Pancreas (tissue), 10 donors: ENCODE results near the gene CX3CL1. TPM values are rescaled to one million over a fixed set of nuclear protein-coding genes. Genes with fewer than 3 reads are reported as not detected.

Experiments used
- ATAC-seq, 4 donors: fragments of 200-7000 bp; cut with Tn5 transposase; one replicate each; pipeline versions ENCODE4 v1.8.0 to v1.9.1; 2020; ENCODE audit warnings: mild to moderate bottlenecking in 4 of 4, moderate library complexity in 4 of 4
- DNase-seq, 6 donors: peaks; one replicate each; pipeline ENCODE4 v3.0.0-alpha.2; 2020
- FAIRE-seq: peaks from 2 replicates; lab custom pipeline; 2012; peaks lifted over from hg19 to GRCh38; lab: Jason Lieb, UNC
- H3K27ac ChIP-seq, 4 donors: fragments of 200-600 bp; sonication (generic); 1 replicate in 3 of 4; 2 replicates in 1 of 4; pipeline versions ENCODE4 v1.5.0 to v1.8.0; 2020
- H3K27me3 ChIP-seq, 4 donors: fragments of 200-600 bp; one replicate each; pipeline ENCODE4 v1.8.0; 2021
- H3K36me3 ChIP-seq, 3 donors: fragments of 200-600 bp; sonication (generic) in 1 of 3; one replicate each; pipeline versions ENCODE4 v1.5.0 to v1.8.0; 2020 to 2021
- H3K4me1 ChIP-seq, 3 donors: fragments of 200-600 bp; one replicate each; pipeline ENCODE4 v1.8.0; 2021
- H3K4me3 ChIP-seq, 4 donors: fragments of 200-600 bp; sonication (generic) in 2 of 4; one replicate each; pipeline versions ENCODE4 v1.5.0 to v1.8.0; 2020 to 2021
- H3K9me3 ChIP-seq, 4 donors: fragments of 200-600 bp; one replicate each; pipeline ENCODE4 v1.8.0; 2021
- WGBS, 2 donors: extraction: QIAGEN DNeasy Blood & Tissue Kit; methylation state at CpG; one replicate each; pipeline ENCODE4 v1.1.7; 2013; 5-methylcytosine and 5-hydroxymethylcytosine counted together
- intact Hi-C, 3 donors: fragments of 100-400 bp; cut with DNase I; formaldehyde crosslinking; loops; one replicate each; pipeline versions ENCODE4 v1.11.1 to v1.14.2; 2022
- polyA plus RNA-seq, 2 donors: library from polyadenylated mRNA; stranded (reverse); fragments of 200-250 nt; gene quantifications; one replicate each; pipeline ENCODE4 v1.2.3, GENCODE V29; 2013
- total RNA-seq, 6 donors: library from RNA; stranded (reverse); fragmentation: NEBNext Ultra II Directional in 4 of 6; extraction: Animal tissue kit (Norgen Biotek cat#: 25700) in 4 of 6; gene quantifications; one replicate each; pipeline versions ENCODE4 v1.2.1 to v1.2.4, GENCODE V29; 2021 to 2023
- TF ChIP-seq, protein P1 (sequence below), 4 donors: fragments of 200-600 bp; sonication (generic) in 3 of 4; IDR thresholded peaks; one replicate each; pipeline versions ENCODE4 v1.5.0 to v1.8.0; 2021; ENCODE audit warnings: antibody characterized with exemption in 4 of 4
- donor health status: healthy with polysubstance abuse.
- donor health status: DM: no; HTN: no; CAD: no; lungs with moderate emphysema.
- donor health status: DM: no; HTN: no; CAD: no.
- donor health status: control.
- donor health status: control.
- donor health status: Bipolar disorder and iron deficiency.
- donor health status: DM: yes; HTN: yes; CAD: no.
- donor health status: DM: no; HTN: no; CAD: no.
- donor health status: DM: no; HTN: no; CAD: no.
- donor health status: DM: yes; HTN: yes; CAD: no.

CX3CL1 gene
- total and polyA plus RNA-seq, 8 donors, result 4.6 to 21.3 (median 7.4) TPM

DNA sequence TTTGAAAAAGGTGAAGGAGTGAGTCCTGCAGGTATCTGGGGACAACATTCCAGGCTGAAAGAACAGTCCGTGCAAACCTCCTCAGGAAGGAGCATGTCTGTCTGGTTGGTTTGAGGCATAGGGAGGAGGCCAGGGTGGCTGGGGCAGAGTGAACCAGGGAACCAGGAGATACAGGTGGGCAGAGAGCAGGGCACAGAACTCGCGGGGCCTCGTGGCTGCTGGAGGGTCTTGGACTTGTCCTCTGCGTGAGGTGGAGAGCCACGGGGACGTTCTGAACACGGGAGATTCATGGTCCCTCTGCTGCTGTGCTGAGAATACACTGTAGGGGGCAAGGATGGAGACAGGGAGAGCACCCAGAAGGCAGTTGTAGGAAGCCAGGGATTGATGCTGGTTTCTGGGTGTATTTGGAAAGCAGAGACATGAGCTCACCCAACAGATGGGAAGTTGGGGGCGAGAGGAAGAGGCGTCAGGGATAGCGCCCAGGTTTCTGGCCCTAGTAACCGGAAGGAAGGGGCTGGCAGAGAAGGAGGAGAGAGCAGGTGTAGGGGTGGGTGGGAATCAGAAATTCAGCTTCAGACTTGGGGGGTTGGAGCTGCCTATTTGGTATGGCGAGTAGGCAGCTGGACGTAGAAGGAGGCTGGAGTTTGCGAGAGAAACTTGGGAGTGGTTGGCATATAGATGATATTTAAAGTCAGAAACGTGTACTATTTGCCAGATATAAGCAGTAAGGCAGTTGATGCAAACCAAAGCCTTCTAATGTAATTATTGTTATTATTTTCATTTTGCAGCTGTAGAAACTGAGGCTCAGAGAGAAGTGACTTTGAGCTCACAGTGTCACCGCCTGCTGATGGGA is 31.9 kb downstream of the CX3CL1 start, which contains the start of gene CCL17:
Gene CCL17 (plus strand): TSS at position 803 of the 853 bp plus-strand sequence. CDS start 9,166 bp downstream, outside the sequence.
- TF ChIP-seq, protein P1, sequence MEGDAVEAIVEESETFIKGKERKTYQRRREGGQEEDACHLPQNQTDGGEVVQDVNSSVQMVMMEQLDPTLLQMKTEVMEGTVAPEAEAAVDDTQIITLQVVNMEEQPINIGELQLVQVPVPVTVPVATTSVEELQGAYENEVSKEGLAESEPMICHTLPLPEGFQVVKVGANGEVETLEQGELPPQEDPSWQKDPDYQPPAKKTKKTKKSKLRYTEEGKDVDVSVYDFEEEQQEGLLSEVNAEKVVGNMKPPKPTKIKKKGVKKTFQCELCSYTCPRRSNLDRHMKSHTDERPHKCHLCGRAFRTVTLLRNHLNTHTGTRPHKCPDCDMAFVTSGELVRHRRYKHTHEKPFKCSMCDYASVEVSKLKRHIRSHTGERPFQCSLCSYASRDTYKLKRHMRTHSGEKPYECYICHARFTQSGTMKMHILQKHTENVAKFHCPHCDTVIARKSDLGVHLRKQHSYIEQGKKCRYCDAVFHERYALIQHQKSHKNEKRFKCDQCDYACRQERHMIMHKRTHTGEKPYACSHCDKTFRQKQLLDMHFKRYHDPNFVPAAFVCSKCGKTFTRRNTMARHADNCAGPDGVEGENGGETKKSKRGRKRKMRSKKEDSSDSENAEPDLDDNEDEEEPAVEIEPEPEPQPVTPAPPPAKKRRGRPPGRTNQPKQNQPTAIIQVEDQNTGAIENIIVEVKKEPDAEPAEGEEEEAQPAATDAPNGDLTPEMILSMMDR (IDR thresholded peaks at IDR 0.05), result no peak
- intact Hi-C loops, result no loop called here
- H3K27me3 ChIP-seq, result no peaks in the 10 kb centered on the region
- DNase-seq (no peak), FAIRE-seq (no peak), ATAC-seq (no peak)
- WGBS, 2 donors, result 68 to 75% methylated on average over 17 of the region's 17 CpGs
- H3K9me3 ChIP-seq, result no peaks in the 10 kb centered on the region
- H3K36me3 ChIP-seq, result no peaks in the 10 kb centered on the region
- no peak within 1 kb of the TSS for H3K27ac ChIP-seq
- H3K4me1 ChIP-seq, result no peaks in the 10 kb centered on the region
- no peak within 1 kb of the TSS for H3K4me3 ChIP-seq

DNA sequence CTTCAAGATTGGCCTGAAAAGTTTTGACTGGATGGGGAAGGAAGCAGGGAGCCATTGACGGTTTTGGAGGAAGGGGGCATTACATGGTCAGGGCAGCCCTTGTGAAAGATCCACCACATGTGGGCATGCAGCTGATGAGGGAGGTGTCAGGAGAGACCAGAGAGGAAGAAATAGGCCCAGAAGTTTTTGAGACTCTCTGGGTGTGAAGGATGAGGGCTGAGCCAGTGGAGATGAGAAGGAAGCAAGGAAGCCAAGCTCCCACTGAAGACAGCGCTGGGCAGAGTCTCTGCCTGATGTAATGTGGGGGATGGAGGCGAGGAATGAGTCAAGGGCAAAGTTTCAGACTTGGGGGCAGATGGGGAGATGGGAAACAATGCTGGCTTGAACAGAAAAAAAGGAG is 32.8 kb downstream of the CX3CL1 start:
- no peaks in the 10 kb centered on the region for H3K4me1 ChIP-seq
- 71 to 85% methylated on average over 3 of the region's 3 CpGs for WGBS, 2 donors
- no peaks in the 10 kb centered on the region for H3K36me3 ChIP-seq
- no peaks in the 10 kb centered on the region for H3K9me3 ChIP-seq
- H3K27ac ChIP-seq, result no peak overlapping the region
- TF ChIP-seq, protein P1 (IDR thresholded peaks at IDR 0.05), result no peak
- ATAC-seq (no peak), DNase-seq (no peak), FAIRE-seq (no peak)
- intact Hi-C loops, result no loop called here
- no peaks in the 10 kb centered on the region for H3K27me3 ChIP-seq
- H3K4me3 ChIP-seq, result no peak overlapping the region

DNA sequence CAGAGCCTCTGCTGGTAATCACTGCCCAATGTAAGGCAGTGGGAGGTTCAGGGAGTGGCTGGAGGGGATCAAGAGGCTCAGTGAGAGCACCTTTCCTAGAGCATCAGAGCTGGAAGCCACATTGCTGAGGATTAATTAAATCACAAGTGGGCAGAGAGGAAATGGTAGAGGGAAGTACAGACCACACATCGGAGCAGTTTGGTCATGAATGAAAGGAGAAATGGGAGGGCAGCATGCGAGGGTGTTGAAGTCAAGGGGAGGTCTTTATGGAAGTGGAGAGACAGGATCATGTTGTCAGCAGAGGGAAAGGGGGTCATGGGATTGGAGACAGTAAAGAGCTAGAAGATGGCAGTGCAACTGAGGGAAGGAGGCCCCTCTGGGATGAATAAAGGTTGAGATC is 34.6 kb downstream of the CX3CL1 start:
- Histone ChIP-seq H3K4me3 (no peak overlapping the region), H3K27ac (no peak overlapping the region), H3K4me1 (no peaks in the 10 kb centered on the region), H3K9me3 (no peaks in the 10 kb centered on the region), H3K36me3 (no peaks in the 10 kb centered on the region), H3K27me3 (no peaks in the 10 kb centered on the region)
- intact Hi-C loops, result no loop called here
- TF ChIP-seq, protein P1 (IDR thresholded peaks at IDR 0.05), result no peak
- no peak for DNase-seq
- no peak for FAIRE-seq
- WGBS, 2 donors, result 62 to 79% methylated on average over 2 of the region's 2 CpGs
- ATAC-seq, result peak in 1 of 4 donors; percentile 46

DNA sequence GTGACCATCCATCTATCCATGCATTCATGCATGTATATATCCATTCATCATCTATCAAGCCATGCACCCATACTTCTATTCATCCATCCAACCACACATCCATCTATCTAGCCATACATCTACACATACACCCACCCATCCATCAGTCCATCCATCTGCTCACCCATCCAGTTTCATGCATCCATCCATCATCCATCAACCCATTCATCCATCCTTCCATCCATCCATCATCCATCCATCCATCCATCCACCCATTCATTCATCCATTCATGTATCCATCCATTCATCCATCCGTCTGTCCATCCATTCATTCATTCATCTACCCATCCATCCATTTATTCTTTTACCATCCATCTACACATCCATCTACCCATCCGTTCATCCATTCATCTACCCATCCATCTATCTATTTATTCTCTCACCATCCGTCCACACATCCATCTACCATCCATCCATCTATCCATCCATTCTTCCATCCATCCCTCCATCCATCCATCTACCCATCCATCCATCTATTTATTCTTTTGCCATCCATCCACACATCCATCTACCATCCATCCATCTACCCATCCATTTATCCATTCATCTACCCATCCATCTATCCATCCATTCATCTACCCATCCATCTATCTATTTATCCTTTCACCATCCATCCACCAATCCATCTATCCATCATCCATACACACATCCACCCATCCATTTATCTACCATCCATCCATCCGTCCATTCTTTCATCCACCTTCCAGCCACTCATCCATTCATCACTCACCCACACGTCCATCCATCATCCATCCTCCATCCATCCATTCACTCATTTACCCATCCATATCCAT is 35.4 kb downstream of the CX3CL1 start:
- whole genome bisulfite sequencing, 2 donors, result 67 to 78% methylated on average over 5 of the region's 5 CpGs
- intact Hi-C loops, result no loop called here
- no peak for FAIRE-seq
- DNase-seq, result no peak
- no peak for ATAC-seq
- TF ChIP-seq, protein P1 (IDR thresholded peaks at IDR 0.05), result no peak
- H3K4me3 ChIP-seq, result no peak overlapping the region
- H3K9me3 ChIP-seq, result no peaks in the 10 kb centered on the region
- H3K27me3 ChIP-seq, result no peaks in the 10 kb centered on the region
- H3K27ac ChIP-seq, result no peak overlapping the region
- H3K36me3 ChIP-seq, result no peaks in the 10 kb centered on the region
- H3K4me1 ChIP-seq, result no peaks in the 10 kb centered on the region
